SK-N-SH (cell line): ENCODE data around the gene PEX13. TPM values are rescaled to one million over a fixed set of nuclear protein-coding genes. Genes with fewer than 3 reads are reported as not detected.

Source experiments
- CTCF ChIA-PET: fragments of 300-600, 350-600 bp; formaldehyde crosslinking; extraction: SDS; loops from one replicate; lab custom pipeline; 2021; lab: Yijun Ruan, JAX
- POLR2A ChIA-PET: fragments of 350-600 bp; sonication (Branson Sonifier 250); formaldehyde crosslinking; extraction: SDS; loops from one replicate; lab custom pipeline; 2020; ENCODE audit warnings: antibody characterized with exemption, inconsistent platforms; lab: Yijun Ruan, JAX
- DNase-seq: peaks from one replicate; pipeline ENCODE4 v3.0.0; 2012
- H2AFZ ChIP-seq: fragments of 200-600 bp; sonication (generic); 2 replicates; pipeline ENCODE4 v1.8.1; 2016; ENCODE audit warnings: antibody characterized with exemption, mild to moderate bottlenecking, low read depth
- H3F3A ChIP-seq: fragments of 200-600 bp; sonication (generic); replicated peaks from 2 replicates; pipeline ENCODE3; 2016; ENCODE audit warnings: antibody characterized with exemption, mild to moderate bottlenecking; ENCODE audit not compliant: insufficient read depth
- H3K27ac ChIP-seq, 2 experiments: fragments of 200-500 bp in 1 of 2; fragments of 200-600 bp in 1 of 2; sonication (Bioruptor generic) in 1 of 2; sonication (generic), shearing (Covaris generic) in 1 of 2; 2 replicates each; pipeline versions ENCODE4 v1.5.1 to v1.6.1; 2014 to 2016; ENCODE audit warnings: low read depth in 2 of 2, inconsistent platforms in 1 of 2, low read length in 1 of 2, mild to moderate bottlenecking in 1 of 2, mixed read lengths in 1 of 2
- H3K27me3 ChIP-seq: fragments of 200-600 bp; sonication (generic), shearing (Covaris generic); 2 replicates; pipeline ENCODE4 v1.6.1; 2016; ENCODE audit warnings: mixed run types; ENCODE audit not compliant: insufficient read depth
- H3K36me3 ChIP-seq, 2 experiments: fragments of 200-500 bp in 1 of 2; fragments of 200-600 bp in 1 of 2; sonication (Bioruptor generic) in 1 of 2; sonication (generic) in 1 of 2; replicated peaks in 1 of 2; 2 replicates each; pipeline versions ENCODE3 to v1.5.1; 2014 to 2016; ENCODE audit warnings: low read length in 1 of 2, mild to moderate bottlenecking in 1 of 2; ENCODE audit not compliant: insufficient read depth in 2 of 2, control insufficient read depth in 1 of 2
- H3K4me1 ChIP-seq, 2 experiments: fragments of 200-500 bp in 1 of 2; fragments of 200-600 bp in 1 of 2; sonication (Bioruptor generic) in 1 of 2; sonication (generic), shearing (Covaris generic) in 1 of 2; 2 replicates each; pipeline versions ENCODE4 v1.5.1 to v1.6.1; 2014 to 2016; ENCODE audit warnings: low read depth in 1 of 2, low read length in 1 of 2, mixed run types in 1 of 2; ENCODE audit not compliant: insufficient read depth in 2 of 2, control insufficient read depth in 1 of 2
- H3K4me2 ChIP-seq: fragments of 200-600 bp; sonication (generic), shearing (Covaris generic); 2 replicates; pipeline ENCODE4 v1.6.1; 2017; ENCODE audit warnings: mixed run types
- H3K4me3 ChIP-seq, 2 experiments: fragments of 200-500 bp in 1 of 2; fragments of 200-600 bp in 1 of 2; sonication (Bioruptor generic) in 1 of 2; sonication (generic), shearing (Covaris generic) in 1 of 2; 2 replicates each; pipeline versions ENCODE4 v1.5.1 to v1.8.1; 2014 to 2016; ENCODE audit warnings: low read depth in 2 of 2, inconsistent platforms in 1 of 2, low read length in 1 of 2, mild to moderate bottlenecking in 1 of 2, mixed read lengths in 1 of 2, moderate library complexity in 1 of 2
- H3K79me2 ChIP-seq: fragments of 200-600 bp; sonication (generic); 2 replicates; pipeline ENCODE4 v1.8.1; 2017; ENCODE audit warnings: mild to moderate bottlenecking; ENCODE audit not compliant: insufficient read depth
- H3K9ac ChIP-seq: fragments of 200-600 bp; sonication (generic); 2 replicates; pipeline ENCODE4 v1.6.1; 2017; ENCODE audit warnings: mixed run types
- H3K9me2 ChIP-seq: fragments of 200-600 bp; sonication (generic); 2 replicates; pipeline ENCODE4 v1.6.1; 2017; ENCODE audit warnings: mixed run types
- H3K9me3 ChIP-seq: fragments of 200-600 bp; sonication (generic); 2 replicates; pipeline ENCODE4 v1.6.1; 2017; ENCODE audit warnings: mixed run types, mild to moderate bottlenecking, moderate library complexity
- H4K20me1 ChIP-seq: fragments of 200-600 bp; sonication (generic); 2 replicates; pipeline ENCODE4 v1.6.1; 2017; ENCODE audit warnings: mild to moderate bottlenecking, mixed run types; ENCODE audit not compliant: insufficient read depth
- ELF1 ChIP-seq: IDR thresholded peaks from 2 replicates; pipeline ENCODE4 v1.4.0; 2012
- FOSL2 ChIP-seq: IDR thresholded peaks from 2 replicates; pipeline ENCODE4 v1.4.0; 2012; ENCODE audit warnings: low read depth, mild to moderate bottlenecking, moderate library complexity, borderline replicate concordance
- FOXJ3 ChIP-seq: sonication (generic); formaldehyde crosslinking; IDR thresholded peaks from 2 replicates; pipeline ENCODE4 v1.5.1; 2020; ENCODE audit warnings: mild to moderate bottlenecking, missing genetic modification reagents
- FOXM1 ChIP-seq: IDR thresholded peaks from 2 replicates; pipeline ENCODE4 v1.4.0; 2012; ENCODE audit warnings: low read depth, mild to moderate bottlenecking
- GABPA ChIP-seq: IDR thresholded peaks from 2 replicates; pipeline ENCODE4 v1.4.0; 2012; ENCODE audit warnings: low read depth, mild to moderate bottlenecking
- MEF2A ChIP-seq: IDR thresholded peaks from 2 replicates; pipeline ENCODE4 v1.4.0; 2012; ENCODE audit warnings: low read depth, borderline replicate concordance
- NRF1 ChIP-seq: IDR thresholded peaks from 2 replicates; pipeline ENCODE4 v1.6.1; 2012; ENCODE audit warnings: low read depth, mild to moderate bottlenecking, low read length
- RAD21 ChIP-seq: IDR thresholded peaks from 2 replicates; pipeline ENCODE4 v1.6.1; 2012; ENCODE audit warnings: mild to moderate bottlenecking, low read length
- RFX5 ChIP-seq: IDR thresholded peaks from 2 replicates; pipeline ENCODE4 v1.6.1; 2012; ENCODE audit warnings: mild to moderate bottlenecking, improper control_type of control experiment, low read length
- SIN3A ChIP-seq: IDR thresholded peaks from 2 replicates; pipeline ENCODE4 v1.6.1; 2012; ENCODE audit warnings: low read depth, mild to moderate bottlenecking, low read length, moderate library complexity, borderline replicate concordance
- SMC3 ChIP-seq: IDR thresholded peaks from 2 replicates; pipeline ENCODE4 v1.6.1; 2012; ENCODE audit warnings: low read depth, low read length, improper control_type of control experiment
- TCF12 ChIP-seq: IDR thresholded peaks from 2 replicates; pipeline ENCODE4 v1.4.0; 2012
- YY1 ChIP-seq: IDR thresholded peaks from 2 replicates; pipeline ENCODE4 v1.4.0; 2012; ENCODE audit warnings: low read depth, mild to moderate bottlenecking
- WGBS: methylation state at CpG from one replicate; pipeline ENCODE4 v1.1.6; 2017; ENCODE audit warnings: low lambda C conversion rate; 5-methylcytosine and 5-hydroxymethylcytosine counted together
- polyA plus RNA-seq, 3 experiments: library from polyadenylated mRNA; depleted of rRNA; stranded (reverse); fragments of >200 nt; gene quantifications; 2 replicates each; pipeline ENCODE4 v1.2.3, GENCODE V29; 2012
- TF ChIP-seq, protein P1 (sequence below): IDR thresholded peaks from 2 replicates; pipeline ENCODE4 v1.4.0; 2012; ENCODE audit warnings: low read depth, borderline replicate concordance
- TF ChIP-seq, protein P2 (sequence below): fragments of 150-350 bp; IDR thresholded peaks from 2 replicates; pipeline ENCODE4 v1.6.1; 2017; ENCODE audit warnings: antibody characterized with exemption, low read length, low read depth, borderline replicate concordance
- TF ChIP-seq, protein P3 (sequence below): fragments of 150-350 bp; IDR thresholded peaks from 2 replicates; pipeline ENCODE4 v1.6.1; 2016; ENCODE audit warnings: mild to moderate bottlenecking, low read depth, low read length
- TF ChIP-seq, protein P4 (sequence below): fragments of 200-600 bp; sonication (generic); IDR thresholded peaks from 2 replicates; pipeline ENCODE4 v1.6.1; 2017; ENCODE audit warnings: antibody characterized with exemption, mild to moderate bottlenecking, moderate library complexity

The PEX13 gene
- polyA plus RNA-seq, 1 of the 3 experiments (the other 2 are of a cell fraction): 10.3 TPM

DNA sequence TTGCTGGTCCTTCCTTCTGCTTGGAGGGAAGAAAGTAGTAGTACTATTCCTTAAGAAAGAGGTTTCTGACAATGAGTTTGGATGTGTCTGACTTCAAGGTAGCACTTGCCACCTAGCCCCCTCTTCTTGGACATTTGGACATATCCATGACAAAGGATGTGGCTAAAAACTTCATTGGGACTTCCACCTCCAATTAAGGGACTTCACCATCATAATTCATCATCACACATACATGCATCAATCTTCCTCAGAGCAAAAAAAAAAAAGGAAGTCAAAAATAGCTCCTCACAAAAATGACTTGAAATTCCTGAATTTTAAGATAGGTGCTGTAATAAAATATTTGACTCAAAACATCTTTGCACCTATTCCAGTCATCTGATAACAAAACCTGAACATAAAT is 23.4 kb upstream of the PEX13 start:
- Histone ChIP-seq H3K4me2 (no peak overlapping the region), H3K9me2 (no peaks in the 10 kb centered on the region), H3K79me2 (no peaks in the 10 kb centered on the region), H3K4me1 (no peaks in the 10 kb centered on the region), H4K20me1 (no peaks in the 10 kb centered on the region), H3K27ac (no peak overlapping the region), H3K4me3 (no peak overlapping the region), H3K9ac (no peak overlapping the region), H2AFZ (no peak overlapping the region), H3K36me3 (no peaks in the 10 kb centered on the region), H3F3A (peaks cover 2% of the 10 kb centered on the region), H3K9me3 (0 out of 2 replicates have a peak, but pooled peaks cover 7% of the 10 kb centered on the region), H3K27me3 (no peaks in the 10 kb centered on the region)
- DNase-seq: no peak
- TF ChIP-seq MEF2A (no peak), NRF1 (no peak), FOSL2 (no peak), FOXM1 (no peak), FOXJ3 (CRISPR knock-in tag) (no peak), ELF1 (no peak), YY1 (no peak), SIN3A (no peak), TCF12 (no peak)
- TF ChIP-seq, protein P1, sequence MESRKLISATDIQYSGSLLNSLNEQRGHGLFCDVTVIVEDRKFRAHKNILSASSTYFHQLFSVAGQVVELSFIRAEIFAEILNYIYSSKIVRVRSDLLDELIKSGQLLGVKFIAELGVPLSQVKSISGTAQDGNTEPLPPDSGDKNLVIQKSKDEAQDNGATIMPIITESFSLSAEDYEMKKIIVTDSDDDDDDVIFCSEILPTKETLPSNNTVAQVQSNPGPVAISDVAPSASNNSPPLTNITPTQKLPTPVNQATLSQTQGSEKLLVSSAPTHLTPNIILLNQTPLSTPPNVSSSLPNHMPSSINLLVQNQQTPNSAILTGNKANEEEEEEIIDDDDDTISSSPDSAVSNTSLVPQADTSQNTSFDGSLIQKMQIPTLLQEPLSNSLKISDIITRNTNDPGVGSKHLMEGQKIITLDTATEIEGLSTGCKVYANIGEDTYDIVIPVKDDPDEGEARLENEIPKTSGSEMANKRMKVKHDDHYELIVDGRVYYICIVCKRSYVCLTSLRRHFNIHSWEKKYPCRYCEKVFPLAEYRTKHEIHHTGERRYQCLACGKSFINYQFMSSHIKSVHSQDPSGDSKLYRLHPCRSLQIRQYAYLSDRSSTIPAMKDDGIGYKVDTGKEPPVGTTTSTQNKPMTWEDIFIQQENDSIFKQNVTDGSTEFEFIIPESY: no peak
- TF ChIP-seq, protein P2, sequence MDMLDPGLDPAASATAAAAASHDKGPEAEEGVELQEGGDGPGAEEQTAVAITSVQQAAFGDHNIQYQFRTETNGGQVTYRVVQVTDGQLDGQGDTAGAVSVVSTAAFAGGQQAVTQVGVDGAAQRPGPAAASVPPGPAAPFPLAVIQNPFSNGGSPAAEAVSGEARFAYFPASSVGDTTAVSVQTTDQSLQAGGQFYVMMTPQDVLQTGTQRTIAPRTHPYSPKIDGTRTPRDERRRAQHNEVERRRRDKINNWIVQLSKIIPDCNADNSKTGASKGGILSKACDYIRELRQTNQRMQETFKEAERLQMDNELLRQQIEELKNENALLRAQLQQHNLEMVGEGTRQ: no peak
- TF ChIP-seq, protein P3, sequence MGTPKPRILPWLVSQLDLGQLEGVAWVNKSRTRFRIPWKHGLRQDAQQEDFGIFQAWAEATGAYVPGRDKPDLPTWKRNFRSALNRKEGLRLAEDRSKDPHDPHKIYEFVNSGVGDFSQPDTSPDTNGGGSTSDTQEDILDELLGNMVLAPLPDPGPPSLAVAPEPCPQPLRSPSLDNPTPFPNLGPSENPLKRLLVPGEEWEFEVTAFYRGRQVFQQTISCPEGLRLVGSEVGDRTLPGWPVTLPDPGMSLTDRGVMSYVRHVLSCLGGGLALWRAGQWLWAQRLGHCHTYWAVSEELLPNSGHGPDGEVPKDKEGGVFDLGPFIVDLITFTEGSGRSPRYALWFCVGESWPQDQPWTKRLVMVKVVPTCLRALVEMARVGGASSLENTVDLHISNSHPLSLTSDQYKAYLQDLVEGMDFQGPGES: no peak
- ChIA-PET CTCF (no interaction called here), POLR2A (interaction anchor here (0.6 kb wide), 2 partner anchors 38 to 308 kb away, joined by 3 to 5 read pairs; no protein-coding TSS in a partner anchor)

DNA sequence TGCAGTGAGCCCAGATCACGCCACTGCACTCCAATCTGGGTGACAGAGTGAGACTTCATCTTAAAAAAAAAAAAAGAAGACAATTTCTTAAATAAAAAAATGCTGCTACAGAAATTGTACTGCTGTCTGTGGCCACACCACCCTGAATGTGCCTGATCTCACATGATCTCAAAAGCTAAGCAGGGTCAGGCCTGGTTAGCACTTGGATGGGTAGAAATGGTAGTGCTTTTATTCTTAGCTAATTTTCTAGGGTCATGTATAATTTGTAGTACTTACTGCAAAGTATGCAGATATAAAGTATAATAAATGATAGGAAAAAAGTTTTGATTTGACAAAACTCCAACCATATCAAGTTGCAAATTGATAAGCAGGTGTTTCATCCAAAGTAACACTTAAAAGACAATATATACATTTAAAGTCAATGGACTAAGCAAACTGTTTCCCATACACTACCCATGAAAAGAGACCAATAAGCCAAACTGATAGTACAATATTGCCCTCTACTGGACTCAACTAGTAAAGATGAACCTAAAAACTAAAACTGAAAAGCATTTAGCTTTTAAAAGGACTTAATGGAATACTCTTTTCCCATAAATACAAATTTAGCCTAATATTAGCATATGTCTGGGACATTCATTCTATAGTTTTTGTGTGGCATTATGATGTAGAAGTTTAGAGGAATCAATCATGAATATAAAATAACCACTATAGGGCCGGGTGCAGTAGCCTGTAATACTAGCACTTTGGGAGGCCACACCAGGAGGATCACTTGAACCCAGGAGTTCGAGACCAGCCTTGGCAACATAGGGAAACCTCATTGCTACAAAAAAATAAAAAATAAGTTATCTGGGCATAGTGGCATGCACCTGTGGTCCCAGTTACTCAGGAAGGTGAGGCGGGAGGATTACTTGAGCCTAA is 18.6 kb upstream of the PEX13 start:
- peaks cover 3% of the 10 kb centered on the region for H3F3A ChIP-seq
- no peaks in the 10 kb centered on the region for H3K9me2 ChIP-seq
- no peaks in the 10 kb centered on the region for H3K27me3 ChIP-seq
- H4K20me1 ChIP-seq: no peaks in the 10 kb centered on the region
- peak overlapping the region in 1 of 2 experiments; percentile 21; a peak in 1 of 4 replicates for H3K4me3 ChIP-seq
- H3K36me3 ChIP-seq: no peaks in the 10 kb centered on the region
- no peak overlapping the region for H3K27ac ChIP-seq
- TF ChIP-seq RFX5 (no peak), GABPA (no peak), SMC3 (peak; percentile 66), RAD21 (peak; percentile 88)
- TF ChIP-seq, protein P4, sequence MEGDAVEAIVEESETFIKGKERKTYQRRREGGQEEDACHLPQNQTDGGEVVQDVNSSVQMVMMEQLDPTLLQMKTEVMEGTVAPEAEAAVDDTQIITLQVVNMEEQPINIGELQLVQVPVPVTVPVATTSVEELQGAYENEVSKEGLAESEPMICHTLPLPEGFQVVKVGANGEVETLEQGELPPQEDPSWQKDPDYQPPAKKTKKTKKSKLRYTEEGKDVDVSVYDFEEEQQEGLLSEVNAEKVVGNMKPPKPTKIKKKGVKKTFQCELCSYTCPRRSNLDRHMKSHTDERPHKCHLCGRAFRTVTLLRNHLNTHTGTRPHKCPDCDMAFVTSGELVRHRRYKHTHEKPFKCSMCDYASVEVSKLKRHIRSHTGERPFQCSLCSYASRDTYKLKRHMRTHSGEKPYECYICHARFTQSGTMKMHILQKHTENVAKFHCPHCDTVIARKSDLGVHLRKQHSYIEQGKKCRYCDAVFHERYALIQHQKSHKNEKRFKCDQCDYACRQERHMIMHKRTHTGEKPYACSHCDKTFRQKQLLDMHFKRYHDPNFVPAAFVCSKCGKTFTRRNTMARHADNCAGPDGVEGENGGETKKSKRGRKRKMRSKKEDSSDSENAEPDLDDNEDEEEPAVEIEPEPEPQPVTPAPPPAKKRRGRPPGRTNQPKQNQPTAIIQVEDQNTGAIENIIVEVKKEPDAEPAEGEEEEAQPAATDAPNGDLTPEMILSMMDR: peak; percentile 78
- no peak overlapping the region for H2AFZ ChIP-seq
- H3K79me2 ChIP-seq: no peaks in the 10 kb centered on the region
- WGBS: 63% methylated on average over 4 of the region's 4 CpGs
- POLR2A ChIA-PET: no interaction called here
- H3K4me2 ChIP-seq: no peak overlapping the region
- no peaks in the 10 kb centered on the region for H3K9me3 ChIP-seq
- peak; percentile 52 for DNase-seq
- no peaks in the 10 kb centered on the region for H3K4me1 ChIP-seq
- no peak overlapping the region for H3K9ac ChIP-seq
- CTCF ChIA-PET: interaction anchor here (0.6 to 5.0 kb wide), 68 partner anchors 9 to 442 kb away, joined by 3 to 107 read pairs (median 4); partner anchors contain the start of genes PEX13, PUS10 and REL
